CD4-positive, alpha-beta T cell treated with Interleukin-21 for 1 hour (primary cell): ENCODE data around the gene TMEM31.
"Not testable (repeated sequence)": the region's sequence is repeated elsewhere in the genome, so short reads cannot be mapped to it uniquely, and the experiment has no call there.

Experiments
- DNase-seq: peaks from one replicate; pipeline ENCODE4 v3.0.0-alpha.2; 2020

TMEM31 gene

DNA sequence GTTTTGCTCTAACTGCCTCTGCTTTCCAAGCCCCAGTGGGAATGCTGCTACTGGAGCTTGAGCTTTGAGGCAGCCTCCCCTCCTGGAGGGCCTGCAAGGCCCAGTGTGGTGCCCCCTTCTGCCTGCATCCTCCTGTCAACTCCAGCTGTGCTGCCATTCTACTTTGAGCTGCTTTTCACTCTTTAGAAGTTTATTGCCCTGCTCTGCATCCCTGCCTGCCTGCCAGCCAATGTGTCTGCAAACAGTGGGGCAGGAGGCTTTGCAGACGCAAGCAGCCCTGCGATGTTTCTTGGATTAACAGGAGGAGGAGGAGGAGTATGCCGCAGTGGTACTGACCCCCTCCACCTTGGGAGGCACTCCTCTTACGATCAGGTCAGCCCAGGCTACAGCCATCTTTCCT is 16.4 kb downstream of the TMEM31 start:
- no peak for DNase-seq

DNA sequence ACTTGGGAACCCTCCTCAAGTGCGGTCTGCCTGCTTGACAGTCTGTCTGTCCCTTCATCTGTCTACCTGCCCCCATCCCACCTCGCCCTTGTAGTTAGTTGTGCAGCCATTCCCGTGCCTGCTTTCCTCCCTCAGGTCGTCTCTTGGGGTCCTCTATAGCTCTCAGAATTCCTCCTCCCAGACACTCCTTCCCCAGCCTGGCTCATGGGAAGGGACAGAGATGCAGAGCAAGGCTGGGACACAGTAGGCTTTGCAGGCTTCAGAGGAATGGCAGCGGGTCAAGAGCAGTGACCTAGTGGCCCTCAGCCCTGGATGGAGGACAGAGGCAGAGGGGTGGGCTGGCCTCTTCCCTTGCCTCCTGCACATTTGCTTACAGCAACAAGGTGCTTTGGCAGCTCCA is 18.3 kb downstream of the TMEM31 start:
- no peak for DNase-seq

DNA sequence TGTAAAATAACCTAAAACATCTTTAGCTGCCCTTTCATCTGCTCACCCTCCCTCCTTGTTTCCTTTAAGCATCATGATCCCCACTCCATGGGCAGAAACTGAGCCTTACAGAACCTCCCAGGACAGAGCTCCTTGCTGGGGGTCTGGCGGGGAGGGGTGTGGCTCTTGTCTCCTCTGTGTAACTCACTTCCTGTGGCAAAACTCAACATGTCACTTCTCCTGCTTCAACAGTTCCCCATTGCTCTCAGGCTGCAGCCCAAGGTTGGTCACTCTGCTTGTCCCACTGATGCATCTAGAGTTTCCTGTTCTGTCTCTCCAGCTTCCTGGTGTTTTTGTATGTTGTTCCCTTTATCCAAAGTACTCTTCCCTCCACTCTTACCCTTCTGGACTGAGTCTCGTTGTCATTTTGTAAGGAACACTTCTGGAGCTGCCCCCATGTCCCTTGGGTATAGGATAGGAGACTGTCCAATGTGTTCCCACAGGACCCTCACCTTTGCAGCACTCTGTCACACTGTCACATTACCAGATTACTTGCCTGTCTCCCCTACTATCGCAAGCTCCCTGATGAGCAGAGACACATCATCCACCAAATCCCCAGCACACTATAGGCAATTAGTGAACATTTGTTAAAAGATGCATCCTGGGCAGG is 19.6 kb downstream of the TMEM31 start:
- DNase-seq = no peak

DNA sequence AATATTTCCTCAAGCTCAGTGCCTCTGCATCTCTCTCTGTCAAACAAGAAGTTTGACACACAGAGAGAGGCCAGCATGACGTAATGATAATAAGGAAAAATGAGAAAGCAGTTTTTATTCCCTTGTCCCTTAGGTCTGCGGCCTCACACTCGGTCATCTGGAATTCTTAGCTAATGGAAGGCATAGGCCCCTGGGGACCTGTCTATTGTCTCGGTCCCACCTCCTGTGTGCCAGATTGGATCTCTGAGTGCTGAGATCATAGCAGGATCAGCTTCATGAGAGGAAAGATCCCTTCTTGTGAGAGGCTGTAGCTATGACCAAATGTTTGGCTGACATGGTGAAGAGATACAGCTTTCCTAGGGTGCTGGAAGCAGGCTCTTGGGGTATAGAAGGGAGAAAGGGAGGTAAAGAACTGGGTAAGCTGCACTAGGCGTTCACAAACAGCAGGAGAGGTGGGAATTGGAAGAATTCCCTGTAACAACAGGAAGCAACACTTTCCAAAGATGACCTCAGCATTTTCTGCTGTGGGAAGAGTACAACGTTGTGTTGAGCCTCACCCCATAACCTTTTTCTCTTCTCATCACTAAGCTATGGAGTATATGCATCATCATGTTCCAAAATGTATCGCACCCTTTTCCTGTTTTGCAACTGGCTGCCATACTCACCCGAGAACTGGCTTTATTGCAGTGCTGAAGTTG is 20.2 kb downstream of the TMEM31 start:
- DNase-seq = no peak

DNA sequence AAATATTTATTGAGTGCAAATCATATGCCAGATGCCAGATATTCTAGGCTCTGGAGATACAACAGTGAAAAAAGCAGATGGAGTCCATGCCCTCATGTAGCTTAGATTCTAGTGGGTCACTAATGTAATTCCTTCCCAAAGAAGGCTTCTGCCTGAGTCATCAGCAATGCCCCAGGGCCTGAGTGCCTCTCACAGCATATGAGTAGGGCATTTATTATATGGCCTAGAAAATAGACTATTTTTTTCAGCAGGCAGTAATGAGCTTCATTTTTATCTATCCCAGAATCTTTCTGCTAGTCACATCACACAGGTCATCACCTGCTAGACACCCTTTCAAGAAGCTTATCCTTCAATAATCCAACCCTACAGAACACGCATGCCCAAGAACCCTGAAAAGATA is 22.3 kb downstream of the TMEM31 start:
- DNase-seq = no peak

DNA sequence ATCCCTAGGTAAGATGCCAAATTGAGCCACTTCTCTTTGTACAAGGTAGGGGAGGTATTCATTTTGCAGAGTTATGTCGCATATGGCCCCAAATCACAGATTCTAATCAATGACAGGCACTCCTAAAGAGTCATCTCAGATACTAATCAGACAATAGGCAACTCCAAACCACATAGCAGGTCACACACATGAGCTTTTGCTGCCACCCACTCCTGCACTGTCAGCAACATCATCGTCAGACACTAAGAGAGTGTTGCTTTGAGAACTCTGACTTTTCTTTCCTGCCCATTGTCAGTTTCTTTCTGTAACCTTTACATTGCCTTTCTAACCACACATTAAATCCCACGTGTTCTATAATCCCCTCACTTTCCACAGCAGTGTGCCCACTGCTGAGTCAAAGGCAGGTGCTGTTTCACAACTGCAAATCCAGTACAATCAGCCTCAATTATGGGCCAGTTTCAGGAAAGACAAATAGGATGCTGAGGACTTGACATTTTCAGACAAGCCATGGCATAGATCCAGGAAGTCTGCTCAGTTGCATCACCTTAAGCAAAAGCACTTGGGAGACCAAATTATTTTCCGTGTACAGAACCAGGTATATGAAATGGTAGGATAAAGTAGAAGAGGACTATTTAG is 23.5 kb downstream of the TMEM31 start:
- no peak for DNase-seq

DNA sequence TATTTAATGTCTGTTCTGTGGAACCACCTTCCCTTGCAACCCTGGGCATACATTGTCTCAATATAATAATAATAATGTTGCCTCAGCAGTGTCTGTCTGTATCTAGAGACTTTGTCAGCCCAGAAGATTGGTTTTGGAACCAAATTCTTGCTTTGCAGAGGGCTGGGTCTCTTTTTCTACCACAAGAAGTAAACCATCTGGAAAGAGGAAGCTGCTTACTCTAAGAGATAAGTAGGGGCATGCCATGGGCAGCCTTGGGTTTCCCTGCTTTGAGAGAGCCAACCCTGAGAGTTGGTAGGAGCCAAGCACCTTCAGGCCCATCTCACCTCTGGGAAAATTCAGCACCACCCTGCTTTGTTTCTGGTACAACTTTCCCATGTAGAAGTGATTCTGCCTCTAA is 27.0 kb downstream of the TMEM31 start:
- no peak for DNase-seq

DNA sequence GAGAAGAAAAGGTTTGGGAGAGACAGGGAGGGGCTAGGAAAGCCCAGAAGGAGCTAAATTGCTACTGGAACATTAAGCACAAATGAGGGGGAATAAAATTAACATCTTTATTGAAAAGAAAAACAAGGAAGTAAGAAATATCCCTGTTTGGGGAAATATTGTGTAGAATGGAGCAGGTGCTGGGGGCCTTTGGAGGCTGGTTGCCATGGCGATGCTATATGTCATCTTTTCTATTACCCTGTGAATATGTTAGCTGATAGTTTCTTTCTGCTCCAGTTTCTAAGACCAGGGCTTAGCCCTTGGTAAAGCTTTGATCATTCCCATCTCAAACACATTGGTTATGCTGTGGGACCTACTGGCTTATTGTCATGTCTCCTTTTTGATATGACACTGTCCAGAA is 28.7 kb downstream of the TMEM31 start:
- DNase-seq = no peak

DNA sequence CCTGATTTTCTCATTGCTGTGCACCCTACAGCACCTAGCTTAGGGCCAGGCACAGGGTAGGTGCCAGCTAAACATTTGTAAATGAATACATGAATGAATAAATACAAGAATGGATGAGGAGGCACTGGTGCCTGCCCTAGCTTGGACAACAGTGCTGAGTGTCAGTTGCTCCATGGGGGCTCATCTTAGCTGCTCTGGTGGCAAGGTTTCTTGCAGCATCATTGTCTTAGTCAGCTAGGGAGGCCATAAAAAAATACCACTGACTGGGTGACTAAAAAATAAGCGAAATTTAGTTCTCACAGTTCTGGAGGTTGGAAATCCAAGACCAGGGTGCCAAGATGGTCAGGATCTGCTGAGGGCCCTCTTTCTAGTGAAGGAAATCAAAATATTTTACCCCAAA is 31.2 kb downstream of the TMEM31 start:
- no peak for DNase-seq

DNA sequence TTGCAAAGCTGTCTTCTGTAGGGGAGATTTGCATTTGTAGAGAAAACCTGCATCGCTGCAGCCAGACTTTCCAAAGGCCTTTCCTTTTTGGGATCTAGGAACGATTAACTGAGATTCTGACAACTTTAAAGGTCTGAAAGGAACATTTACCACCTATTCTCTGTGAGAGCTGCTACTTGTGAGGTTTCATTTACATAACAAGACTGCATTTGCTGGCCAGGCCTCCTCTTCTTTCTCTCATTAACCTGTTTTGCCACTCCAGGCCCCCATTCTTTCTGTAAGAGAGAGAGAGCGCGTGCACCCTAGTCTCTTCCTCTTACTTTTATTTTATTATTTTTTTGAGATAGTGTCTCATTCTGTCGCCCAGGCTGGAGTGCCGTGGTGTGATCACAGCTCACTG is 31.6 kb downstream of the TMEM31 start:
- DNase-seq = no peak

DNA sequence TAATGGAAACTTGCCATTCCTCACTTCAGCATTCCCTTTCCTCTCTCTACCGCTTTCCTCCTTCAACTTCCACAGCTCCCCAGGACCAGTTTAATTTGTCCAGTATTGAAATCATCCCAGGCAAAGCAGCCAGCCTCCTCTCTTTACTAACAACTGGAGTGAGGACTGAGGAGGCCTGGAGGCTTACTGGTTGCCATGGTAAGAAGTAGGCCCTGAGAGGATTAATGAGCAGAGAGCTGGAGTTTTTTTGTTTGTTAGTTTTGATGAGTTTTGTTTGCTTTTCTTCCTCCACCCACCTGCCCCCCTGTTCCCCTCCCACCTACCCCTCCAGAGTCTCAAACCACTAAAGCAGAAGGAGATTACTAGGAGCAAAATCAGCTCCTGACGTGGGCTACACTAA is 36.5 kb downstream of the TMEM31 start:
- DNase-seq = no peak

DNA sequence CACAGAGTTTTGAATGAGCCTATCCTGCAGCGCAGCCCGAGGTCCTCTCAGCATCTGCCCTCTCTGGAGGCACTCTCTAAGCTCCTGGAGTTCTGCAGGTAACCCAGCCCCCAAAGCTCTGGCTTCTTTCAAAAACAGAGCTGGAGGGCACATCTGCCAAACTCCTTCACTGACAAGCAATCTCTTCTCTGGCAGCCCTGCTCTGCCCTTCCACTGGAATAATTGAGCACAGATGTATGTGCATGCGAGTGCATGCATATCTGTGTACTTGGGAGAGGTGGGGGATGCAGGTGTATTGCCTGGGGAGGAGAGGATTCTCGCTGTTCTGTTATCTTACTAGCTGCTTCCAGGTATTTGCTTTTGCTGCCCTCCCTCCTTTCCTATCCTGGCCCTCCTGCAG is 43.7 kb downstream of the TMEM31 start:
- DNase-seq = no peak

DNA sequence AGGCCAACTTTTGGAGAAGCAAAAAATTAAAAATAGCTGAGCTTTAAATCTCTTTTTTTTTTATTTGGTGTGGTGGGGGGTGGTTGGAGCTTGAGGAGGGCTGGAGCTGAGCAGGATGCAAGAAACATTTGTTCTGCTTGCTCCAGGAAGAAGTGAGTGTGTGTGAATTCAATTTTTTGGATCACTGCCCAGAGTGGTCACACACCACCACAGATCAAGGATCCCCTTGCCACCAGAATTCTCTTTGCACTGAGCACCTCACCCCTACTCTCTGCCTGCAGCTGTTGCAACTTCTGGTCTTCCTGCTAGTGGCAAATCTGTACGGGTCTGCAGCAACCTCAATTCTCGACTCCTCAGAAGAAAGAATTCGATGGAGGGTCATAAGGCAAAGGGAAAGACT is 46.0 kb downstream of the TMEM31 start:
- no peak for DNase-seq

DNA sequence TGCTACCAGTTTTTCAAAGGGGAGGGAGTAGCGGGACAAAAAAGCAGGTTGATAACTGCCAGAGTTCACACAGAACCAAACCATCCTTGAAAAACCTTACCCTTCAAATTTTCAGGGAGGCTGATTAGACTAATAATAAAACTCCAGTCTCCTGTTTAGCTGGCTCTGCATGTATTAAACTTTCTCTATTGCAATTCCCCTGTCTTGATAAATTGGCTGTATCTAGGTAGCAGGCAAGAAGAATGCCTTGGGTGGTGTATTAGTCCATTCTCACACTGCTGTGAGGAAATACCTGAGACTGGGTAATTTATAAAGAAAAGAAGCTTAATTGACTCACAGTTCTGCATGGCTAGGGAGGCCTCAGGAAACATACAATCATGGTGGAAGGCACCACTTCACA is 47.8 kb downstream of the TMEM31 start:
- DNase-seq = no peak

DNA sequence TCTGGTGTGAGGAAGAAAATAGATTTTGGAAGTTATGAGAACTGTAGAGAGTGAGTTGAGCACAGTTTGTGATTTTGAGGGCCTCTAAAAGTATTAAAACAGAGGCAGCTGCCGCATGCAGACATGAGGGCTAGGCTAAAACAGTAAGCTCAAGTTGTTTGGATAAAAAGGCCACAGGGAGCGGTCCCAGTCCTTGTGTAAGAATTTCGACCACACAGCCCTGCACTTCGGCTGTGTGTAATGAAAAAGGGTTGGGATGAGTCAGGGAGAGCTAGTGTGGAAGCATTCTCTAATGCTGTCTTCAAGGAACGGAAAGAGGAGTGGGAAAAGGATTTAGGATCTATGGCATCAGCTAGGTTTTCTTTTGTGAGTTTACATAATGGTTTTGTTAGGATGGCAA is 52.8 kb downstream of the TMEM31 start:
- DNase-seq = not testable (repeated sequence)
